GM21381 (cell line): Measurements from ENCODE around the gene SNAP47.

Source experiments
- ATAC-seq: cut with Tn5 transposase; IDR thresholded peaks from one replicate; pipeline ENCODE4 v1.9.1; 2021; ENCODE audit warnings: mild to moderate bottlenecking, moderate library complexity; ENCODE audit not compliant: unreplicated experiment

SNAP47 gene

DNA sequence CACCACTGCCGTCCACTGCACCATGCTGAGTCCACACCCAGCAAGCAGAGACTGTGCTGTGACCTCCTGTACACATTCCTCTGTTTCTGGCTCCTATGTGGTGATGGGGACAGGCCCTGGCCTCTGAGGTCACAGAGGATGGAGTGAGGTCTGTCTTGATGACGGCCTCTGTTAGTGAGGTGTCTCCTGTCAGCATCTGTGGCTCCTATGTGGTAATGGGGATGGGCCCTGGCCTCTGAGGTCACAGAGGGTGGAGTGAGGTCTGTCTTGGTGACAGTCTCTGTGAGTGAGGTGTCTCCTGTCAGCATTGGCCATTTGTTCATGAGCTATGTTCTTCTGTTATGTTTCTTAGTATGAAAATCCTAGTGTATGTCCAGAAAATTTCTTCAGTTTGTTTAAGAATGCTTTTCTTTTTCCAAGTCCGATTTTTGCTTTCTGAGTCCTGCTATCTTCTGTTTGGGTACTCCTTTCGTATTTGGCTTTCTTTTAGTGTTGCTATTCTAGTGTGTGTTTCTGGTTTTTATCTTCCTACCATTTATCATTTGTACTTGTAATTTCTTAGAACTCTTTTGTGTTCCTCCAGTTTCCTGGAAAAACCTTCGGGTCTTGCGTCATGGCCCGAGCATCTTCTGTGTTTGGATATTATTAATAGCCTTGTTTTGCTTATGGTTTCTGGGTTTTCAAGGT lies 13.4 kb downstream of the SNAP47 start:
- ATAC-seq, result no peak

- no peak for ATAC-seq
Observed at GRCh38 chr1:227749225-227749624, 14.0 kb downstream of the SNAP47 start.

DNA sequence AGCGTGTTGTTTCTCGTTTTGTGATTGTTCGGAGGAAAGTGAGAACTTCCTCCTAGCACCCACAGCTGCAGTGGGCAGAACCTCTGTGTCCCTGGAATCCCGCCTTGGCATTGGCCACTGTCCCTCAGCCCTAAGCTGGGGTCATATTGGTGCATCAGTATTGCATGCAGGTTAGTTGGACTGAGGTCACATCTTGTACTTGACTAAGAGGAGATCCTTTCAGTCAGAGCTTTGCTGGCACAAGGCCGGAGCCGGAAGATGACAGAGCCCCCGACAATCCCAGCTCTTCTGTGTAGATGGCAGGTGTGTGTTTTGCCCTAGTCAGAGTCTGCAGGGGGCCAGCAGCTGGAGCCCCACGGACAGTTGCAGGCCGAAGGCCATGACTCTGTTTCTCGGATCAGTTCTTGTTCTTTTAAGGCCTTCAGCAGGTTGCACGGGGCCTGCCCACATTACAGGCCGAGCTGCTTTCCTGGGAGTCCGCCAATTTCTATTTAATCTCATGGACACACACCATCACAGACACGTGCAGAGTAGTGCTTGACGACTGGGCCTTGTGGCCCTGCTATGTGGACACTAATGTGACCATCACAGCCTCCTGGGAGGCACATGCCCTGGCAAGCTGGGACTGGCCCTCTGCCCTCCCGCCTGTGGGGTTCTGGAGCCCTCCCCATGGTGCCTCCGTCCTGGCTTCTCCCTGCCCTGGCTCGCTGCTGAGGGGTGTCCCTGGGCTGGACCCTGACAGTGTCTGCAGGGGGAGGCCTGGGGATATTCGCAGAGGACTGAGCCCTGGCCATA lies 14.9 kb downstream of the SNAP47 start:
- ATAC-seq, result no peak

GRCh38 chr1:227753999-227754711 lies 18.9 kb downstream of the SNAP47 start:
- ATAC-seq, result no peak

GRCh38 chr1:227754958-227755357 lies 19.7 kb downstream of the SNAP47 start:
- no peak for ATAC-seq

DNA sequence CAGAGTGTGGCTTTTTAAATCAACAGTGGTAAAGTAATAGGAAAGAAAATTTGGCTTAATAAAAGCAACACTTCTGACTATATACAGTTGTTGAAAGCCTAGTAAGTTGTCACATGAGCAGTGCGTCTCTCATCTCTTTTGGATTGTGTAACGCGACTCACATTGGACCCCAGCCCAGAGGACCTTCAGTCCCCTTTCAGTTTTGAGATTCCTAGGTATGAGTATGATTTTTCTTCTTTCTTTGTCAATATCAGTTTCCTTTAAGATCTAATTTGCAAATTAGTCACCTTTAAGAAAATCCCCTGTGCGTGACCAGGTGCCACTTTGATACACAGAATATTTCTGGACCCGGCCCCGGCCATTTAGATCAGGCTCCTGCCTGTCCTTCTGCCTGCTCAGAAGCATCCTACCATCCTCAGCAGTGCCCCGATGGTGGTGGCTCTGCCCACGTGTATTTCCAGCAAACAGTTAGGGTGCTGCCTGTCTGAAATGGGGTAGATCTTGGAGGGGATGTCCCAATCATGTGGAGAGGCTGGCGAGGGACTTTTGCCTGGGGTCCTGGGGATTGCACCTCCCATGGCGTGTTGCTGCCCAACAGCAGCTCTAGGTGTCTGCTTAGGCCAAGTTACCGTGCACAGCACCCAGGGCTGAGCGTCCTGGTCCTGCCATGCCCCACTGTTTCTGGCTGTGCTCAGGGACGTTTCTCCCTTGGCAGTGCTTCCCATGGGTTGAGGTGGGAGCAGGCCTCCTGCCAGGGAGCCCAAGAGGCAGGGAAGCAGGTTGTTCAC lies 21.1 kb downstream of the SNAP47 start:
- no peak for ATAC-seq

DNA sequence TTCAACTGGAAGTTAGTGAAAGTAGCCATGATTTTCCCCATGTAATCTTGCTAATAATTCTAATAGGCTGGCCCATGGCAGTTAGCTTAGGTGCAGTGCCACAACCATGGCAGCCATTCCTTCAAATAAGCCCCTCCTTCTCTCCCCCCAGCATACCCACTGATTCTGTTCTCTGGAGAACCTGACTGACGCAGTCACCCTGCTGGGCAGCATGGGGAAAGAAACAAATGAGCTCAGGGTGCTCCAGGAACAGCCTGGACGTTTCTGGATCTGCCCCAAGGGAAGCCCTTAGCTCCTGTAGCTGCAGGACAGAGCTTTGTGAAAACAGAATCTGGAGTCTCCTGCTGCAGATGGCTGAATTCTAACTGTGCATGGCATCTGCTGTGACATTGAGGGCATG lies 22.5 kb downstream of the SNAP47 start:
- ATAC-seq, result no peak

DNA sequence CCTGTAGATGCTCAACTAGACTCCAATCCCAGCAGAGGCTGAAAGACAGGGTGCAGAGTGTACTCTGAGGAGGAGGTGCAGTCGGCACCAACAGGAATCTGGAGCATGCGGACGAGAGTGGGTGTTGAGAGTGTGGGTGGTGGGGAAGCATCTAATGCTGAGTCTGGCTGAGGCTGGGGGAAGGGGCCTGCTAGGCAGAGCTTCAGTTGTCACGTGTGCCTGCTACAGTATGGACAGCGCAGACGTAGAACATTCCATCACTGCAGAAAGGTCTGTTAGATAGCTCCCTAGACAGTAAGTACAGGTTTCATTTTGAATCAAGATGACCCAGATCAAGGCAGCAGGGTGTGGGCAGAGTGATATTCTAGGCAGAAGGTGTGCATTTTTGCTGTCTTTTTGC lies 23.1 kb downstream of the SNAP47 start:
- ATAC-seq, result no peak

DNA sequence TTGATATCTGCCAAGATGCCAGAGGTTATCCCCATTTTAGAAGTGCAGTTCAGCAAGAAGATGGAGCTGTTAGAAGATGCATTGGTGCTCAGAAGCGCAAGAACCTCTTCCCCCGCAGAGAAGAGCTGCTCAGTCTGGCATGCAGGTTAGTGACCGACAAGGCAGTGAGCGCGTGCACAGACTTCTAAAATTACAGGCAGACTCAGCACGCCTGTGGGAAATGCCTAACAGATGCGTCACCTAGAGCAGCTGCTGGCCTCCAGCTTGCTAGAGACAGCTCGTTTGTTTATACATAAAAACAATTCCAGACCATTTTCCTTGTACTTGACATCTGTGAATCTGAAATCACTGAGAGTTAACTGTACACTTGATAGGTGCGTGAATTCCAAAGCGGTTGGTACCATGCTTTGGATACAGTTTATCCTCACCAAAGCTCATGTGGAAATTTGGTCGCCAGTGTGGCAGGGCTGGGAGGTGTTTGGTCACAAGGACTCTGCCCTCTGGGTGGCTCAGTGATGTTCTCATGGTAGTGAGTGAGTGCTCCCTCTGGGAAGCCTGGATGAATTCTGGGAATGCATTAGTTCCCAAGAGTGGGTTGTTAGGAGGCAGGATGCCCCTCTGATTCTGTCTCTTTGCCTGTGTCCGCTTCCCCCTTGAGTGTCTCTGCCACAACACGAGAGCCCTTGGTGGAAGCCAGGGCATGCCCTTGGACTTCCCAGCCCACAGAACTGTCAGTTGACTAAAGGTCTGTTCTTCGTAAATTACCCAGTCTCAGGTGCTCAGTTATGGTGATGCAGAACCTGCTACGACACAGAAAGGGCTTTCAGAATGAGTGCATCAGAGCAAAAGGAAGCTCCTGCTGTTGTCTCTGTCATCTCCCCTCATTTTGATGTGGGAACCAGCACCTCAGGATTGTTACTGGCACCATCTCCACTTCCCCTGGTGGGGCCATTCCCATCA lies 24.4 kb downstream of the SNAP47 start:
- ATAC-seq, result no peak

- ATAC-seq, result no peak
Observed at GRCh38 chr1:227760377-227760776, 25.1 kb downstream of the SNAP47 start.

- no peak for ATAC-seq
Observed at GRCh38 chr1:227761621-227762230, 26.5 kb downstream of the SNAP47 start.

DNA sequence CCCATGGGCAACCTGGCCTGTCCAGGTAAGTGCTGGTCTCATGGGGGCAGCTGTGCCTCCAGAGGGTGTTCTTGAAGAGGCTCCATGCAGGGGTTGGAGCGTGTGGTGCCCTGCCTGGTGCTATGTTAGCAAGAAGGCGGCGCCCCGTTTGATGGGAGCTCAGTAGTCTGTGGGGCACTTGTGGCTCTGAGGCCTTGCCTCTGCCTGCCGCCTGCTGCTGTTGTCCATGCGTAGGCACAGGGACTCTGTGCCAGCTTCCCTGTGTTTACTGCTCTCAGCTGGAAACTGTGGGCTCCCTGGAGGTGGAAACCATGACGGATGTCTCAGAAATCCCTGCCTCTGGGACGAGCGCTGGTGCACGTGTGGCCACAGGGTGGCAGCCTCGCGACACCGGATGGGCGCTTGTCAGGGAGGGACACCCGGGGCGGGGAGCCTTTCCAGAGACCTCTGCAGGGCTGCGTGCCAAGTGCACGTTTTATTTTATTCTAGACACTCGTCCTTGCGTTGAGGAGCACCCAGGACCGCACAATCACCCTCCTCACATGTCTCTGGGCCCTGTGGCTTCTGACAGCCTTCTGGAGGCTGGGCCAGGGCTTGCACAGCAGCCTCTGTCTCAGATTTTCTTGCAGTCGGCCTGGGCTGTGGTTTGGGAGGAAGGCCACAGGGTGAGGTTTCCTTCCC lies 27.1 kb downstream of the SNAP47 start:
- ATAC-seq, result peak; percentile 79

GRCh38 chr1:227763246-227764018 lies 28.2 kb downstream of the SNAP47 start:
- ATAC-seq, result no peak

GRCh38 chr1:227764019-227764391 lies 28.8 kb downstream of the SNAP47 start:
- no peak for ATAC-seq

GRCh38 chr1:227765261-227766014 lies 30.2 kb downstream of the SNAP47 start:
- ATAC-seq, result no peak

DNA sequence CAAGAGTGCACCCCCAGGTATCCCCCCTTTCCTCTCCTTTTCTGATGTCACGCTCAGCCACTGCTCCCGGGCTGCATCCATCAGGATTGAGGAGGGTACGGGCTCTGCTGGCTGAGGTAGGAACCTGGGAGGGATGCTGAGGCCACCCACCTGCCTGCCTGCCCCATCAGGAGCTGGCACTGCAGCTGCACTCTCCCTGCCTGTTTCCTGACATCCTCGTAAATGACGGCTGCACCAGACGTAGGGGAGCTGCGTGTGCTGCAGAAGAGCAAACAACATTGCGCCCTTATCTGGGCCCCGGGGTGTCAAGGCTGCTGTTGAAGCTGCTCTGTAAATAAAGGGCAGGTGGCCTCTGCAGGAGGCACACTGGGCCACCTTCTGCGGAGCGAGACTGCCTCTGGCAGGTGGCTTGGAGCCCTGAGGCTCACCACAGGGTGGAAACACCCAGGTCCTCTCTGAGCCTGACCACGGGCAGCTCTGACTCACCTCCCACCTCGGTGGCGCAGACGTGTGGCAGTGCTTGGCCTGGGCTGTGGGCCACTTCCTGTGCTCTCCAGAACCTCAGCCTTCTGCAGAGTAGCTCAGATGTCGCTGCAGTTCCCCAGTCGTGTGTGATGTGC lies 30.9 kb downstream of the SNAP47 start:
- no peak for ATAC-seq

- ATAC-seq, result no peak
Observed at GRCh38 chr1:227766653-227767277, 31.5 kb downstream of the SNAP47 start.
